ENCODE results near the gene AFF3. TPM values are rescaled to one million over a fixed set of nuclear protein-coding genes. Genes with fewer than 3 reads are reported as not detected.

AFF3 gene
- total and polyA plus RNA-seq, 3 donors from 2014 or later, result 18.0 to 34.4 (median 27.1) TPM

DNA sequence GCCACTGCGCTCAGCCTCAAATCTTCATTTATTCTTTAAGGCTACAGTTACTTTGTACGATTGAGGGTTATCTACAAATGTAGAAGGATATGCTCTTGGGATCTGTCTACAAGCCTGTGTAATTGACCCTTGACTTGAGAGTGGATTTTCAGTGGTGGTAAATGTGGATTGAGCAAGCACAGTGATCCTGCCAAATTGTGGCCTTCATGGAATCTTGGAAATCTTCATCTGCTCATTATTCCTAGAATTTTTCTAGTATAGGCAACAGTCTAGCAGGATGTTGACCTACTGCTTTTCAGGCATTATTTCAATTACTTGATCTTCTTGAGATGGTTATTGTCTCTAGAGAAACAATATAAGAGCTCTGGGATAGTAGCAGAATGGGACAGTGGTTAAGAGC lies 426.4 kb downstream of the AFF3 start:
- Histone ChIP-seq H3K27me3 (no peaks in the 10 kb centered on the region), H3K9me3 (no peaks in the 10 kb centered on the region), H3K4me1 (peaks cover 2% of the 10 kb centered on the region), H3K4me3 (no peak overlapping the region), H3K36me3 (ENCODE audit: low read depth, missing control alignments) (no peaks in the 10 kb centered on the region), H3K27ac (no peak overlapping the region)
- no peak for TF ChIP-seq POLR2A (IDR thresholded peaks at IDR 0.05)
- TF ChIP-seq, protein P1, sequence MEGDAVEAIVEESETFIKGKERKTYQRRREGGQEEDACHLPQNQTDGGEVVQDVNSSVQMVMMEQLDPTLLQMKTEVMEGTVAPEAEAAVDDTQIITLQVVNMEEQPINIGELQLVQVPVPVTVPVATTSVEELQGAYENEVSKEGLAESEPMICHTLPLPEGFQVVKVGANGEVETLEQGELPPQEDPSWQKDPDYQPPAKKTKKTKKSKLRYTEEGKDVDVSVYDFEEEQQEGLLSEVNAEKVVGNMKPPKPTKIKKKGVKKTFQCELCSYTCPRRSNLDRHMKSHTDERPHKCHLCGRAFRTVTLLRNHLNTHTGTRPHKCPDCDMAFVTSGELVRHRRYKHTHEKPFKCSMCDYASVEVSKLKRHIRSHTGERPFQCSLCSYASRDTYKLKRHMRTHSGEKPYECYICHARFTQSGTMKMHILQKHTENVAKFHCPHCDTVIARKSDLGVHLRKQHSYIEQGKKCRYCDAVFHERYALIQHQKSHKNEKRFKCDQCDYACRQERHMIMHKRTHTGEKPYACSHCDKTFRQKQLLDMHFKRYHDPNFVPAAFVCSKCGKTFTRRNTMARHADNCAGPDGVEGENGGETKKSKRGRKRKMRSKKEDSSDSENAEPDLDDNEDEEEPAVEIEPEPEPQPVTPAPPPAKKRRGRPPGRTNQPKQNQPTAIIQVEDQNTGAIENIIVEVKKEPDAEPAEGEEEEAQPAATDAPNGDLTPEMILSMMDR (IDR thresholded peaks at IDR 0.05), result no peak
- intact Hi-C loops (cut with DNase I; ENCODE audit: low total_unique reads), result no loop called here
- WGBS, 2 donors, result 82 to 91% methylated on average over 2 of the region's 2 CpGs
- no peak for DNase-seq

DNA sequence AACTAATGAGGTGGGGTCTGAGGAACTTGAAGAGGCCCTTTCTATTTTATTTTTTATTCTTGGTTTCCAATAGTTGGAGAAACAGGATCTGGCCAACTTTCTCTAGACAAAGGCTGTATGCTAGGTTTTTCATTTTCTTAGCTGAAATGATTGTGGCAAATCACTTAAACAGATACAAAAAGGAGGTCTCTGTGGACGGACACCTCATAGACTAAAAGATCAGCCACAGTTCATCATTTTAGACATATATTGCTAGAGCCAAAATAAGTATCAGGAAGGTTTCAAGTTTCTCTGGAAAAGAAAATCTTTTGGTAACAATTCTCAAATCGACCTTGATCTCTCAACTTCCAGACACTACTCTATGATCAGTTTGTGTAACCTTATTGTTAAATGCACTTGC lies 428.0 kb downstream of the AFF3 start:
- Histone ChIP-seq H3K4me1 (peaks cover 15% of the 10 kb centered on the region), H3K9me3 (no peaks in the 10 kb centered on the region), H3K27me3 (no peaks in the 10 kb centered on the region), H3K36me3 (ENCODE audit: low read depth, missing control alignments) (no peaks in the 10 kb centered on the region), H3K4me3 (no peak overlapping the region), H3K27ac (no peak overlapping the region)
- TF ChIP-seq, protein P1 (IDR thresholded peaks at IDR 0.05), result no peak
- no peak for TF ChIP-seq POLR2A (IDR thresholded peaks at IDR 0.05)
- no peak for DNase-seq
- 54 to 78% methylated on average over 2 of the region's 2 CpGs for WGBS, 2 donors
- intact Hi-C loops (cut with DNase I; ENCODE audit: low total_unique reads), result no loop called here

DNA sequence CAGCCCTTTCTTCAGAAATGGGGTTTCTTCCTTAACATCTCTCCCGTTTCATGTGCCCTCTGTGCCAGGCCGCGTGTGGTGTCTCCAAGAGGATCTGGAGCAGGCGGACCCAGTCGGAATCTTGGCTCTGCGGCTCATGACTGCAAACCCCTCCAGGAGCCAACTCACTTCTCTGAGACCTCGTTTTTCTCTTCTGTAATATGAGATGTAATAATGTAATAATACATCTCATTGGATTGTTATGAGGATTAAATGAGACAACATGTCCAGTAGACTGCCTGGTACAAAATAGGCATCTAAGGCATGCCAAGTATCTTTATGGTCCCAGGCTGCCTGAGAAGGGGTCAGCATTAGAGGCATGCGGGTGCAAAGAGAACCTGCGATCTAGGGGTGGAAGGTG lies 431.2 kb downstream of the AFF3 start:
- no peak for TF ChIP-seq POLR2A (IDR thresholded peaks at IDR 0.05)
- TF ChIP-seq, protein P1 (IDR thresholded peaks at IDR 0.05), result no peak
- intact Hi-C loops (cut with DNase I; ENCODE audit: low total_unique reads), result no loop called here
- WGBS, 2 donors, result 74 to 75% methylated on average over 9 of the region's 9 CpGs
- Histone ChIP-seq H3K27ac (no peak overlapping the region), H3K36me3 (ENCODE audit: low read depth, missing control alignments) (no peaks in the 10 kb centered on the region), H3K27me3 (no peaks in the 10 kb centered on the region), H3K4me1 (peaks cover 36% of the 10 kb centered on the region), H3K4me3 (no peak overlapping the region), H3K9me3 (no peaks in the 10 kb centered on the region)
- no peak for DNase-seq

DNA sequence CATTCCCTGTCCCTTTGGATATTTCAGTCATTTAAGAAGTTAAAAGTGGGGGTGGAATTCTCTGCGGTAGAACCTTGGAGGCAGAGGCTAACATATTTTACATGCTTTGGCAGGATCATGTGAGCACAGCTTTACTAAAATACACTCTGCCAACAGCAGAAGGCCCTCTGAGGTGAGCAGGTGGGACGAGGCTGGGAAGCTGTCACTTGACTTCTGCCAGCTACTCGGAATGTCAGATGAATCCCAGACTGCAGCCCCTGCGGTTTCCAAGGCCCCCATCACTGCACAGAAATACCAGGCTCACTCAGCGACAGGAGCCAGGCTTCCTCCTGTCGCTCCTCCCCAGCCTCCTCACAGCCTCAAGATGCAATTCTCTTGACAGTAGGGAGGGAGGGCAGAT lies 431.7 kb downstream of the AFF3 start:
- WGBS, 2 donors, result 37 to 49% methylated on average over 6 of the region's 6 CpGs
- no peaks in the 10 kb centered on the region for H3K36me3 ChIP-seq (ENCODE audit: low read depth, missing control alignments)
- no peak for TF ChIP-seq POLR2A (IDR thresholded peaks at IDR 0.05)
- TF ChIP-seq, protein P1 (IDR thresholded peaks at IDR 0.05), result no peak
- H3K9me3 ChIP-seq, result no peaks in the 10 kb centered on the region
- peaks cover 37% of the 10 kb centered on the region for H3K4me1 ChIP-seq
- H3K27me3 ChIP-seq, result no peaks in the 10 kb centered on the region
- intact Hi-C loops (cut with DNase I; ENCODE audit: low total_unique reads), result no loop called here
- no peak overlapping the region for H3K4me3 ChIP-seq
- DNase-seq, result no peak
- no peak overlapping the region for H3K27ac ChIP-seq

DNA sequence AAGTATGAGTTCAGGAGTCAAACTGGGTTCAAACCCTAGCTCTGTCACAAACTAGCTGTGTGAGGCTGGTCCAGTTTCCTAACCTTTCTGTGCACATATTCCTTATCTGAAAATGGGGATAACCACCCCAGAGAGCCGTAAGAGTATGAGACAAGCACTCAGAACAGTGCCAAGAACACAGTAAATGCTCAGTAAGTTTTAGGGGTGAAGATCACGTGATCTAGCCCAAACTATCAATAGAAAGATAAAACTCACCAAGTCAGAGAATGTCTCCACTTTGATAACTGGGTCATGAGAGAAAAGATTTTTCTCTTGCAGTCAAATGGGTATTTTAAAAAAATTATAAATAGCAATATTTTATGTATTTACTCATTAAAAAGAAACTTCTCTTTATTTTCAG lies 433.2 kb downstream of the AFF3 start:
- WGBS, 2 donors, result 32 to 52% methylated on average over 2 of the region's 2 CpGs
- Histone ChIP-seq H3K27ac (no peak overlapping the region), H3K27me3 (no peaks in the 10 kb centered on the region), H3K4me3 (no peak overlapping the region), H3K4me1 (peaks cover 37% of the 10 kb centered on the region), H3K36me3 (ENCODE audit: low read depth, missing control alignments) (no peaks in the 10 kb centered on the region), H3K9me3 (no peaks in the 10 kb centered on the region)
- intact Hi-C loops (cut with DNase I; ENCODE audit: low total_unique reads), result no loop called here
- DNase-seq, result no peak
- TF ChIP-seq, protein P1 (IDR thresholded peaks at IDR 0.05), result no peak
- no peak for TF ChIP-seq POLR2A (IDR thresholded peaks at IDR 0.05)
